HepG2 (cell line): ENCODE results near the gene SPTBN4. TPM values are rescaled to one million over a fixed set of nuclear protein-coding genes. Genes with fewer than 3 reads are reported as not detected.
A peak's percentile ranks its signal among the peaks of the same experiment; 100 is the strongest.

Experiments
- CCAR2 ChIP-seq: fragments of 200-400 bp; formaldehyde crosslinking; optimal IDR thresholded peaks from 2 replicates; pipeline ENCODE3; 2018; ENCODE audit warnings: low read depth, mild to moderate bottlenecking, low read length, moderate library complexity
- EEA1 ChIP-seq: sonication (generic); formaldehyde crosslinking; IDR thresholded peaks from 2 replicates; pipeline ENCODE4 v1.5.1; 2020; ENCODE audit warnings: mild to moderate bottlenecking, missing genetic modification reagents, borderline replicate concordance
- KDM2A ChIP-seq: sonication (generic); formaldehyde crosslinking; IDR thresholded peaks from 2 replicates; pipeline ENCODE4 v1.4.0; 2020; ENCODE audit warnings: low read depth, missing genetic modification reagents, borderline replicate concordance
- KDM5B ChIP-seq: sonication (generic); formaldehyde crosslinking; IDR thresholded peaks from 2 replicates; pipeline ENCODE4 v1.4.0; 2020; ENCODE audit warnings: missing genetic modification reagents, mild to moderate bottlenecking, borderline replicate concordance
- PAXIP1 ChIP-seq: sonication (generic); formaldehyde crosslinking; conservative IDR thresholded peaks from 2 replicates; pipeline ENCODE4 v1.4.0; 2020; ENCODE audit warnings: mild to moderate bottlenecking, missing genetic modification reagents, moderate library complexity
- SMARCE1 ChIP-seq: fragments of 450-650 bp; IDR thresholded peaks from 2 replicates; pipeline ENCODE4 v1.6.1; 2017; ENCODE audit warnings: borderline replicate concordance
- SPEN ChIP-seq: sonication (generic); formaldehyde crosslinking; IDR thresholded peaks from 2 replicates; pipeline ENCODE4 v1.5.1; 2020; ENCODE audit warnings: low read depth, mild to moderate bottlenecking, missing genetic modification reagents
- SUZ12 ChIP-seq: fragments of 150-350 bp; IDR thresholded peaks from 2 replicates; pipeline ENCODE4 v1.6.1; 2014; ENCODE audit warnings: low read depth, low read length
- XRCC5 ChIP-seq: fragments of 200-400 bp; formaldehyde crosslinking; optimal IDR thresholded peaks from 2 replicates; pipeline ENCODE3; 2017; ENCODE audit warnings: mild to moderate bottlenecking, low read length
- ZFP41 ChIP-seq: sonication (generic); formaldehyde crosslinking; IDR thresholded peaks from 2 replicates; pipeline ENCODE4 v1.4.0; 2020; ENCODE audit warnings: mild to moderate bottlenecking, missing genetic modification reagents, borderline replicate concordance
- ZNF205 ChIP-seq: IDR thresholded peaks from 2 replicates; pipeline ENCODE4 v1.6.1; 2018; ENCODE audit warnings: missing biosample characterization, missing genetic modification reagents
- ZNF234 ChIP-seq: sonication (generic); formaldehyde crosslinking; conservative IDR thresholded peaks from 2 replicates; pipeline ENCODE4 v1.5.1; 2020; ENCODE audit warnings: mild to moderate bottlenecking, missing genetic modification reagents
- ZNF34 ChIP-seq: sonication (generic); formaldehyde crosslinking; IDR thresholded peaks from 2 replicates; pipeline ENCODE4 v1.4.0; 2020; ENCODE audit warnings: mild to moderate bottlenecking, missing genetic modification reagents, borderline replicate concordance
- ZNF557 ChIP-seq: sonication (generic); formaldehyde crosslinking; IDR thresholded peaks from 2 replicates; pipeline ENCODE4 v1.4.0; 2020; ENCODE audit warnings: missing genetic modification reagents
- ZNF570 ChIP-seq: sonication (generic); formaldehyde crosslinking; IDR thresholded peaks from 2 replicates; pipeline ENCODE4 v1.4.0; 2020; ENCODE audit warnings: mild to moderate bottlenecking, missing genetic modification reagents, borderline replicate concordance
- ZNF619 ChIP-seq: sonication (generic); formaldehyde crosslinking; IDR thresholded peaks from 2 replicates; pipeline ENCODE4 v1.4.0; 2020; ENCODE audit warnings: mild to moderate bottlenecking, missing genetic modification reagents
- ZNF747 ChIP-seq: sonication (generic); formaldehyde crosslinking; IDR thresholded peaks from 2 replicates; pipeline ENCODE4 v1.8.1; 2023; ENCODE audit warnings: missing genetic modification reagents, mild to moderate bottlenecking, borderline replicate concordance
- polyA plus RNA-seq, 8 experiments: library from polyadenylated mRNA; depleted of rRNA in 3 of 8; stranded (reverse) in 7 of 8; unstranded in 1 of 8; fragments of >200 nt; fragmentation: Illumina TruSeq in 4 of 8; extraction: Trizol in 4 of 8; gene quantifications; 2 replicates each; pipeline versions ENCODE4 v1.2.1 to v1.2.3, GENCODE V29; 2011 to 2016; ENCODE audit warnings: low read depth in 4 of 8, missing spikeins in 1 of 8, mixed read lengths in 1 of 8; ENCODE audit not compliant: insufficient read depth in 1 of 8
- total RNA-seq, 5 experiments: library from RNA; depleted of rRNA; stranded (reverse); fragments of >200 nt; fragmentation: Illumina TruSeq; extraction: Trizol; gene quantifications; 2 replicates each; pipeline ENCODE4 v1.2.3, GENCODE V29; 2016; ENCODE audit warnings: low read depth in 1 of 5
- TF ChIP-seq, protein P1 (sequence below): sonication (generic); formaldehyde crosslinking; IDR thresholded peaks from 2 replicates; pipeline ENCODE4 v1.8.0; 2022; ENCODE audit warnings: mild to moderate bottlenecking, missing genetic modification reagents; ENCODE audit not compliant: insufficient replicate concordance
- TF ChIP-seq, protein P2 (sequence below): sonication (generic); formaldehyde crosslinking; IDR thresholded peaks from 2 replicates; pipeline ENCODE4 v1.5.0; 2020; ENCODE audit warnings: missing genetic modification reagents
- TF ChIP-seq, protein P3 (sequence below): IDR thresholded peaks from 2 replicates; pipeline ENCODE4 v1.6.1; 2016
- TF ChIP-seq, protein P4 (sequence below): IDR thresholded peaks from 2 replicates; pipeline ENCODE4 v1.6.1; 2018; ENCODE audit warnings: missing genetic modification reagents

Gene SPTBN4
- total and polyA plus RNA-seq, 2 of the 13 experiments (the other 11 are each of a cell fraction or from before 2014, with no cell fraction given) = 0.11 TPM

DNA sequence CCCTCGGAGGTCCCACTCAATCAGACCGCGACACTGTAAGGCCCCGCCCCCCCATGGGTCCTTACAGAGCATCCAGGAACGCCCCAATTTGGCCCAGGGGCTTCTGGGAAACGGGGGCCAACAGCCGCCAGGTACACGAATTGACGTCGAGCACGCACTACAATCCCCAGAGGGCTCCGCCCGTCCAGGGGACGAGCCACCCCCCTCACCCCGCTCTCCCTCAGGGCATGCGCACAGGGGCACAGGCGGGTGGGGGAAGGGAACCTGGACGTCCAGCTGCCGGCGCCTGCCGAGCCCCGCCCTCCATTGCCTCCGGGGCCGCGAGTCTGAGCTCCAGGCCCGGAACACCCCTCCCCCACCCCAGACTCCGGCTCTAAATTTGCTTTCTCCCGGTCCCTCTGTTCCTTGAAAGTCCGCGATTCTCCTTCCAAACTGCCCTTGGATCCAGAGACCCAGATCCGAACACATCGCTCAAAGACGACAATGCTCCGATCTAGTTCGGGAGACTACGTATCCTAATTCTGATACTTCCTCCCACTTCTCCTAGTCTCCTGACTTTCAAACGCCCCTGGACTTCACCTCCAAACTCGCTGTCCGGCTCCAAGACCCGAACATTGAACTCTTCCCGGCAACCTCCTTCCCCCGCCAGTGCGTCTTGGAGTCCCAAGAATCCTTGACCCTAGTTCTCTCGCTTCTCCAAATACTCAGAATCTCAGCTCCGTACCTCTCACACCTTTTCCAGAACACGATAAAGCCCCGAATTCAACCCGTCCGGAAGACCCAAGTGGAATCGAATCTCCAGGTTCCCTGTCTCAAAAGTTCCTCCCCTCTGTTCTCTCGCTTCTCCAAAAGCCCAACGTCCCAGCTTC lies 23.4 kb upstream of the SPTBN4 start (continued):
- TF ChIP-seq ZNF234 (CRISPR knock-in tag) (no peak), ZNF205 (CRISPR knock-in tag) (peak; percentile 96), SPEN (CRISPR knock-in tag) (0 out of 2 replicates have a peak, but pooled peaks have one; percentile 51), SUZ12 (peak; percentile 65), EEA1 (CRISPR knock-in tag) (no peak), KDM2A (CRISPR knock-in tag) (peak; percentile 37; the same call in 1 of the 2 replicates), KDM5B (CRISPR knock-in tag) (no peak; the same call in 1 of the 2 replicates), ZNF570 (CRISPR knock-in tag) (no peak), ZNF34 (CRISPR knock-in tag) (no peak), PAXIP1 (CRISPR knock-in tag) (peak; percentile 50), ZFP41 (CRISPR knock-in tag) (no peak), ZNF619 (CRISPR knock-in tag) (no peak), ZNF557 (CRISPR knock-in tag) (no peak), XRCC5 (peak; percentile 21), ZNF747 (CRISPR knock-in tag) (0 out of 2 replicates have a peak, but pooled peaks have one; percentile 37), CCAR2 (no peak), SMARCE1 (no peak)
- TF ChIP-seq, protein P1, sequence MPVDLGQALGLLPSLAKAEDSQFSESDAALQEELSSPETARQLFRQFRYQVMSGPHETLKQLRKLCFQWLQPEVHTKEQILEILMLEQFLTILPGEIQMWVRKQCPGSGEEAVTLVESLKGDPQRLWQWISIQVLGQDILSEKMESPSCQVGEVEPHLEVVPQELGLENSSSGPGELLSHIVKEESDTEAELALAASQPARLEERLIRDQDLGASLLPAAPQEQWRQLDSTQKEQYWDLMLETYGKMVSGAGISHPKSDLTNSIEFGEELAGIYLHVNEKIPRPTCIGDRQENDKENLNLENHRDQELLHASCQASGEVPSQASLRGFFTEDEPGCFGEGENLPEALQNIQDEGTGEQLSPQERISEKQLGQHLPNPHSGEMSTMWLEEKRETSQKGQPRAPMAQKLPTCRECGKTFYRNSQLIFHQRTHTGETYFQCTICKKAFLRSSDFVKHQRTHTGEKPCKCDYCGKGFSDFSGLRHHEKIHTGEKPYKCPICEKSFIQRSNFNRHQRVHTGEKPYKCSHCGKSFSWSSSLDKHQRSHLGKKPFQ (CRISPR knock-in tag) = no peak
- TF ChIP-seq, protein P2, sequence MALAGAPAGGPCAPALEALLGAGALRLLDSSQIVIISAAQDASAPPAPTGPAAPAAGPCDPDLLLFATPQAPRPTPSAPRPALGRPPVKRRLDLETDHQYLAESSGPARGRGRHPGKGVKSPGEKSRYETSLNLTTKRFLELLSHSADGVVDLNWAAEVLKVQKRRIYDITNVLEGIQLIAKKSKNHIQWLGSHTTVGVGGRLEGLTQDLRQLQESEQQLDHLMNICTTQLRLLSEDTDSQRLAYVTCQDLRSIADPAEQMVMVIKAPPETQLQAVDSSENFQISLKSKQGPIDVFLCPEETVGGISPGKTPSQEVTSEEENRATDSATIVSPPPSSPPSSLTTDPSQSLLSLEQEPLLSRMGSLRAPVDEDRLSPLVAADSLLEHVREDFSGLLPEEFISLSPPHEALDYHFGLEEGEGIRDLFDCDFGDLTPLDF = peak; percentile 60; the same call in 1 of the 2 replicates
- TF ChIP-seq, protein P3, sequence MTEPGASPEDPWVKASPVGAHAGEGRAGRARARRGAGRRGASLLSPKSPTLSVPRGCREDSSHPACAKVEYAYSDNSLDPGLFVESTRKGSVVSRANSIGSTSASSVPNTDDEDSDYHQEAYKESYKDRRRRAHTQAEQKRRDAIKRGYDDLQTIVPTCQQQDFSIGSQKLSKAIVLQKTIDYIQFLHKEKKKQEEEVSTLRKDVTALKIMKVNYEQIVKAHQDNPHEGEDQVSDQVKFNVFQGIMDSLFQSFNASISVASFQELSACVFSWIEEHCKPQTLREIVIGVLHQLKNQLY (CRISPR knock-in tag) = peak; percentile 58; the same call in 1 of the 2 replicates
- TF ChIP-seq, protein P4, sequence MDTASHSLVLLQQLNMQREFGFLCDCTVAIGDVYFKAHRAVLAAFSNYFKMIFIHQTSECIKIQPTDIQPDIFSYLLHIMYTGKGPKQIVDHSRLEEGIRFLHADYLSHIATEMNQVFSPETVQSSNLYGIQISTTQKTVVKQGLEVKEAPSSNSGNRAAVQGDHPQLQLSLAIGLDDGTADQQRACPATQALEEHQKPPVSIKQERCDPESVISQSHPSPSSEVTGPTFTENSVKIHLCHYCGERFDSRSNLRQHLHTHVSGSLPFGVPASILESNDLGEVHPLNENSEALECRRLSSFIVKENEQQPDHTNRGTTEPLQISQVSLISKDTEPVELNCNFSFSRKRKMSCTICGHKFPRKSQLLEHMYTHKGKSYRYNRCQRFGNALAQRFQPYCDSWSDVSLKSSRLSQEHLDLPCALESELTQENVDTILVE (CRISPR knock-in tag) = peak; percentile 69; the same call in 1 of the 2 replicates
